Superior temporal gyrus (tissue), 1 donor: Measurements from ENCODE around the gene KANK2.

ENCODE experiments used
- DNase-seq: peaks from one replicate; pipeline ENCODE4 v3.0.0-alpha.2; 2016; ENCODE audit errors: extremely low spot score

Gene KANK2

GRCh38 chr19:11197291-11198174 is at the start of gene KANK2:
TSS of gene KANK2 (minus strand) at chr19:11197545. CDS start at chr19:11194511, 3,034 bp downstream.
- DNase-seq: peak; percentile 74

GRCh38 chr19:11246941-11247340 is 49.6 kb upstream of the KANK2 start:
- no peak for DNase-seq

- no peak for DNase-seq
Measured at GRCh38 chr19:11244846-11245589, 47.7 kb upstream of the KANK2 start.

GRCh38 chr19:11243798-11244169 is 46.4 kb upstream of the KANK2 start:
- DNase-seq: no peak

GRCh38 chr19:11242864-11243797 is 45.8 kb upstream of the KANK2 start:
- peak; percentile 75 for DNase-seq

GRCh38 chr19:11242025-11242424 is 44.7 kb upstream of the KANK2 start:
- no peak for DNase-seq

- DNase-seq: no peak
Measured at GRCh38 chr19:11240008-11240444, 42.7 kb upstream of the KANK2 start.

- no peak for DNase-seq
Measured at GRCh38 chr19:11239377-11240000, 42.1 kb upstream of the KANK2 start, which contains the start of gene ANGPTL8. TSS of gene ANGPTL8 (plus strand) at chr19:11239619. CDS start at chr19:11239638, 19 bp downstream.

GRCh38 chr19:11238781-11239376 is 41.5 kb upstream of the KANK2 start:
- no peak for DNase-seq

- DNase-seq: no peak
Measured at GRCh38 chr19:11238041-11238440, 40.7 kb upstream of the KANK2 start.

GRCh38 chr19:11237321-11237720 is 40.0 kb upstream of the KANK2 start:
- no peak for DNase-seq

- DNase-seq: no peak
Measured at GRCh38 chr19:11236324-11237301, 39.3 kb upstream of the KANK2 start.

GRCh38 chr19:11234486-11235075 is 37.2 kb upstream of the KANK2 start:
- no peak for DNase-seq

GRCh38 chr19:11233073-11233472 is 35.7 kb upstream of the KANK2 start:
- DNase-seq: no peak

- DNase-seq: no peak
Measured at GRCh38 chr19:11232555-11232954, 35.2 kb upstream of the KANK2 start.

GRCh38 chr19:11230621-11231386 is 33.5 kb upstream of the KANK2 start:
- DNase-seq: no peak

GRCh38 chr19:11227195-11227886 is 30.0 kb upstream of the KANK2 start:
- no peak for DNase-seq

- DNase-seq: no peak
Measured at GRCh38 chr19:11226716-11227166, 29.4 kb upstream of the KANK2 start.
